Smooth muscle cell (in vitro differentiated cells): ENCODE data around the gene FAM83F. TPM values are rescaled to one million over a fixed set of nuclear protein-coding genes. Genes with fewer than 3 reads are reported as not detected.

Experiments
- DNase-seq: peaks from one replicate; lab custom pipeline; 2025; ENCODE audit not compliant: unreplicated experiment; lab: John Stamatoyannopoulos, UW
- H2AFZ ChIP-seq: fragments of 200-600 bp; sonication (generic); 2 replicates; pipeline ENCODE4 v1.6.0; 2016; ENCODE audit warnings: antibody characterized with exemption, low read depth, mild to moderate bottlenecking
- H3F3A ChIP-seq: fragments of 200-600 bp; sonication (generic); 2 replicates; pipeline ENCODE4 v1.6.0; 2017; ENCODE audit warnings: antibody characterized with exemption, low read depth
- H3K27ac ChIP-seq: fragments of 200-600 bp; sonication (generic); 2 replicates; pipeline ENCODE4 v1.5.1; 2016; ENCODE audit warnings: low read depth, mild to moderate bottlenecking
- H3K27me3 ChIP-seq: fragments of 200-600 bp; sonication (generic); 2 replicates; pipeline ENCODE4 v1.6.1; 2016; ENCODE audit warnings: low read depth, mild to moderate bottlenecking
- H3K36me3 ChIP-seq: fragments of 200-600 bp; sonication (generic); 2 replicates; pipeline ENCODE4 v1.5.1; 2016; ENCODE audit warnings: low read depth
- H3K4me1 ChIP-seq: fragments of 200-600 bp; sonication (generic); 2 replicates; pipeline ENCODE4 v1.5.1; 2016; ENCODE audit warnings: low read depth
- H3K4me2 ChIP-seq: fragments of 200-600 bp; sonication (generic); 2 replicates; pipeline ENCODE4 v1.6.0; 2016; ENCODE audit warnings: mild to moderate bottlenecking
- H3K4me3 ChIP-seq: fragments of 200-600 bp; sonication (generic); 2 replicates; pipeline ENCODE4 v1.5.1; 2016; ENCODE audit warnings: mild to moderate bottlenecking
- H3K79me2 ChIP-seq: fragments of 200-600 bp; sonication (generic); 2 replicates; pipeline ENCODE4 v1.6.0; 2016; ENCODE audit warnings: low read depth, mild to moderate bottlenecking
- H3K9ac ChIP-seq: fragments of 200-600 bp; sonication (generic); 2 replicates; pipeline ENCODE4 v1.6.0; 2016; ENCODE audit warnings: low read depth
- H3K9me3 ChIP-seq: fragments of 200-600 bp; sonication (generic); replicated peaks from 2 replicates; pipeline ENCODE4 v1.5.1; 2016; ENCODE audit warnings: low read depth
- H4K20me1 ChIP-seq: fragments of 200-600 bp; sonication (generic); 2 replicates; pipeline ENCODE4 v1.6.0; 2016; ENCODE audit warnings: low read depth
- CTCF ChIP-seq: fragments of 200-600 bp; sonication (generic); IDR thresholded peaks from 2 replicates; pipeline ENCODE4 v1.5.1; 2017; ENCODE audit warnings: borderline replicate concordance, mild to moderate bottlenecking, antibody characterized with exemption; ENCODE audit not compliant: insufficient read depth, poor library complexity, severe bottlenecking
- WGBS: methylation state at CpG from one replicate; pipeline ENCODE4 v1.1.7; 2016; ENCODE audit warnings: low lambda C conversion rate; 5-methylcytosine and 5-hydroxymethylcytosine counted together
- polyA plus RNA-seq: library from polyadenylated mRNA; unstranded; fragments of >200 nt; fragmentation: Nextera tagmentation; extraction: Ambion mirVana; gene quantifications from 2 replicates; pipeline ENCODE4 v1.2.1, GENCODE V29; 2016
- total RNA-seq: library from RNA; depleted of rRNA; stranded (reverse); fragments of >200 nt; gene quantifications from 2 replicates; pipeline ENCODE4 v1.2.3, GENCODE V29; 2014

Gene FAM83F
- total and polyA plus RNA-seq, 2 experiments from 2014 or later = 1.4 to 1.6 TPM

- Histone ChIP-seq H3K9me3 (no peaks in the 10 kb centered on the region), H3K9ac (no peak overlapping the region), H3K36me3 (no peaks in the 10 kb centered on the region), H3K27me3 (no peaks in the 10 kb centered on the region), H3F3A (no peaks in the 10 kb centered on the region), H4K20me1 (no peaks in the 10 kb centered on the region), H3K4me2 (peak overlapping the region; percentile 2), H3K27ac (no peak overlapping the region), H3K4me3 (no peak overlapping the region), H2AFZ (no peak overlapping the region), H3K4me1 (no peaks in the 10 kb centered on the region), H3K79me2 (no peaks in the 10 kb centered on the region)
- no peak for TF ChIP-seq CTCF
- no peak for DNase-seq
- 68% methylated on average over 10 of the region's 10 CpGs for WGBS
Observed at GRCh38 chr22:40015358-40015976, 20.7 kb downstream of the FAM83F start.

DNA sequence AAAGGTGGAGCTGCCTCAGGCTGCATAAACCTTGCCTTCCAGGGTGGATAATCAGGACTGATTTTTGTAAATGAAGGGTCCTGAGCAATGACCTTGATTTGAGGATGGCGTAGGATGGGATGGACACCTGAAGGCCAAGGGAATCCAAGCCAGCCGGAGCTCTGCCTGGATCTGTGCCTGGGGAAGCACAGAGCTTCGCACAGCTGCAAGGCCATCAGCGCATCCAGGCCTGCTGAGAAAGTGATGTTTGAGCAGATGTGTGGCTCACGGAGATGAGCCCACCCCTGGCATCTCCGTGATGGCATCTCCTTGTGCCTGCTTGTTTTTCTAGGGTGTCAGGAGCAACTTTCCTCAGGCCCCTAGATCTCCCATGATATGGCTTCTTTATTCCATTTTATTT, 23.3 kb downstream of the FAM83F start:
- Histone ChIP-seq H4K20me1 (no peaks in the 10 kb centered on the region), H3K79me2 (no peaks in the 10 kb centered on the region)
- whole genome bisulfite sequencing = 95% methylated on average over 6 of the region's 6 CpGs

DNA sequence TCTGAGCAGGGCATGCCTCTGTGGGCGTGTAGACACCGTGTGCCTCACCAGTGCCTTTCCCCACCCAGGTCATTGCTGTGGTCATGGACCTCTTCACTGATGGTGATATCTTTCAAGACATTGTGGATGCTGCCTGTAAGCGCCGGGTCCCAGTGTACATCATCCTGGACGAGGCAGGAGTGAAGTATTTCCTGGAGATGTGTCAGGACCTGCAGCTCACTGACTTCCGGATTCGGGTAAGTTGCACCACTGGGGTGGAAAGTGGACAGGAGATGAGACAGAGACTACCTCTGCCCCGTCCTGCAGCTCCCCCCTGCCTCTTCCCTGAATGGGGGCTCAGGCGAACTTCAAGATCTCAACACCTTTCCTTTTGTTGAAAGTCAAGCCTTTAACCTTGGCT, 24.3 kb downstream of the FAM83F start:
- DNase-seq = no peak
- Histone ChIP-seq H3K4me1 (no peaks in the 10 kb centered on the region), H3K27ac (no peak overlapping the region), H2AFZ (no peak overlapping the region), H3K4me3 (no peak overlapping the region), H3K36me3 (no peaks in the 10 kb centered on the region), H3K4me2 (no peak overlapping the region), H4K20me1 (no peaks in the 10 kb centered on the region), H3K27me3 (no peaks in the 10 kb centered on the region), H3K9ac (no peak overlapping the region), H3K79me2 (no peaks in the 10 kb centered on the region), H3F3A (no peaks in the 10 kb centered on the region), H3K9me3 (no peaks in the 10 kb centered on the region)
- WGBS = 96% methylated on average over 9 of the region's 9 CpGs
- no peak for TF ChIP-seq CTCF

More for the DNA sequence above, 23.3 kb downstream of the FAM83F start:
- no peak overlapping the region for H3K9ac ChIP-seq
- no peak for TF ChIP-seq CTCF
- H3K4me2 ChIP-seq = no peak overlapping the region
- no peaks in the 10 kb centered on the region for H3K4me1 ChIP-seq
- no peaks in the 10 kb centered on the region for H3K36me3 ChIP-seq
- H3K9me3 ChIP-seq = no peaks in the 10 kb centered on the region
- H3F3A ChIP-seq = no peaks in the 10 kb centered on the region
- no peaks in the 10 kb centered on the region for H3K27me3 ChIP-seq
- no peak overlapping the region for H3K4me3 ChIP-seq
- DNase-seq = no peak
- H3K27ac ChIP-seq = no peak overlapping the region
- no peak overlapping the region for H2AFZ ChIP-seq

DNA sequence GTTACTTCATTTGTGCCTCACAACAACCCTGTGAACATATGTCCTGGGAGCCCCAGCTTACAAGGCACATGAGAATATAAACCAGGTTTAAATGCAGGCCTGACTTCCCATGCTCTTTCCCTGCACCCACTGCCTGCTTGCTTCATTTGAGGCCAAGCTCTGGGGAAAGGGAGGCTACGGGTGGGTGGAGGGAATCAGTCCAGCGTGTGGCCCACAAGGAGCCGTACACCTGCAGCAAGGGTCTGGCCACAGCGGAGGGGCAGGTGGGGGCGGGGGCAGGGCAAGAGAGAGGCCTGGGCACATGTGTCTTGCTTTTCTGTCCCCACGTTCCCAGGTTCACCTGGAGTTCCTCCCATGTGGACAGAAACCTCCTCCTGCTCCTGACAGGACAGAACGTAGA, 26.2 kb downstream of the FAM83F start:
- 95% methylated on average over 7 of the region's 7 CpGs for WGBS
- no peaks in the 10 kb centered on the region for H3K36me3 ChIP-seq
- DNase-seq = no peak

More for the DNA sequence above, 26.2 kb downstream of the FAM83F start:
- no peak overlapping the region for H3K4me2 ChIP-seq
- H3F3A ChIP-seq = no peaks in the 10 kb centered on the region
- H3K27ac ChIP-seq = no peak overlapping the region
- H3K9ac ChIP-seq = no peak overlapping the region
- no peak overlapping the region for H2AFZ ChIP-seq
- no peaks in the 10 kb centered on the region for H3K79me2 ChIP-seq
- H4K20me1 ChIP-seq = no peaks in the 10 kb centered on the region
- H3K9me3 ChIP-seq = no peaks in the 10 kb centered on the region
- H3K4me3 ChIP-seq = no peak overlapping the region
- no peaks in the 10 kb centered on the region for H3K4me1 ChIP-seq
- no peaks in the 10 kb centered on the region for H3K27me3 ChIP-seq
- TF ChIP-seq CTCF = no peak
